OCI-LY3 (cell line): Measurements from ENCODE around the gene ASTN1.

Source experiments
- CTCF ChIP-seq: fragments of 200-600, 300-600 bp; sonication (generic); IDR thresholded peaks from 2 replicates; pipeline ENCODE4 v1.5.1; 2014; ENCODE audit warnings: antibody characterized with exemption, low read length, low read depth
- EZH2phosphoT487 ChIP-seq: fragments of 200-600 bp; shearing (Covaris generic); IDR thresholded peaks from 2 replicates; pipeline ENCODE4 v1.6.1; 2018; ENCODE audit warnings: antibody characterized with exemption, mixed run types, low read depth

DNA sequence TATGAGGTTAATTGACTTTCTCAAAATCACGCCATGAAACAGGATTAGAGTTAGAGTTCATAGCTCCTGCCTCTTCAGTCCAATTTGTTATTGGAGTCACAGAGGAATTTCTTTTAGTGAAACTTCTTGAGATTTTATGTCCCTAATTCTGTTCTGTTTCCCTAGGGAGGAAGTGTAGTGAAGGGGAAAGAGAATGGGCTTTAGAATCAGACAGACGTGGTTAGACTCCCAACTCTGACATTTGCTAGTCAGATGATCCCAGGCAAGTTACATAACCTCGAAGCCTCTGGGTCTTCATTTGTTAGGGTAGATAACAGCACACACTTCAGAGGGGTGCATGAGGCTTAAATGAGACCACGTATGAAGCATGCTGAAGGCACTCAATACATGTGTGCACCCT is 83.9 kb downstream of the ASTN1 start:
- TF ChIP-seq CTCF = no peak
- TF ChIP-seq EZH2phosphoT487 = no peak
